GM23248 (cell line): Measurements from ENCODE around the gene COX4I1. TPM values are rescaled to one million over a fixed set of nuclear protein-coding genes. Genes with fewer than 3 reads are reported as not detected.

Experiments used
- DNase-seq: peaks from one replicate; pipeline ENCODE4 v3.0.0-alpha.2; 2015
- H2AFZ ChIP-seq: fragments of 200-600 bp; sonication (generic); 2 replicates; pipeline ENCODE4 v1.6.1; 2016; ENCODE audit warnings: antibody characterized with exemption
- H3F3A ChIP-seq: fragments of 200-600 bp; sonication (generic); 2 replicates; pipeline ENCODE4 v1.6.1; 2016; ENCODE audit warnings: mild to moderate bottlenecking, antibody characterized with exemption, mixed run types; ENCODE audit not compliant: insufficient read depth
- H3K27ac ChIP-seq: fragments of 200-600 bp; sonication (generic); 2 replicates; pipeline ENCODE4 v1.5.1; 2016; ENCODE audit warnings: mild to moderate bottlenecking
- H3K27me3 ChIP-seq: fragments of 200-600 bp; sonication (generic); replicated peaks from 2 replicates; pipeline ENCODE4 v1.6.1; 2016; ENCODE audit warnings: mild to moderate bottlenecking; ENCODE audit not compliant: insufficient read depth
- H3K36me3 ChIP-seq: fragments of 200-600 bp; sonication (generic); 2 replicates; pipeline ENCODE4 v1.6.1; 2016; ENCODE audit warnings: low read depth, mild to moderate bottlenecking
- H3K4me1 ChIP-seq: fragments of 200-600 bp; sonication (generic); 2 replicates; pipeline ENCODE4 v1.6.1; 2016; ENCODE audit warnings: mild to moderate bottlenecking; ENCODE audit not compliant: insufficient read depth
- H3K4me2 ChIP-seq: fragments of 200-600 bp; sonication (generic); one replicate; pipeline ENCODE4 v1.6.1; 2016; ENCODE audit warnings: mild to moderate bottlenecking; ENCODE audit not compliant: unreplicated experiment
- H3K4me3 ChIP-seq: fragments of 200-600 bp; sonication (generic); 2 replicates; pipeline ENCODE4 v1.5.1; 2016; ENCODE audit warnings: mild to moderate bottlenecking
- H3K79me2 ChIP-seq: fragments of 200-600 bp; sonication (generic); 2 replicates; pipeline ENCODE4 v1.6.1; 2016; ENCODE audit warnings: mild to moderate bottlenecking; ENCODE audit not compliant: insufficient read depth
- H3K9ac ChIP-seq: fragments of 200-600 bp; sonication (generic); 2 replicates; pipeline ENCODE4 v1.6.1; 2016; ENCODE audit warnings: mild to moderate bottlenecking
- H3K9me2 ChIP-seq: fragments of 200-600 bp; sonication (generic); 2 replicates; pipeline ENCODE4 v1.6.1; 2016; ENCODE audit warnings: mixed run types, mild to moderate bottlenecking, moderate library complexity; ENCODE audit not compliant: insufficient read depth
- H3K9me3 ChIP-seq: fragments of 200-600 bp; sonication (generic); one replicate; pipeline ENCODE4 v1.6.1; 2017; ENCODE audit warnings: low read depth
- H4K20me1 ChIP-seq: fragments of 200-600 bp; sonication (generic); 2 replicates; pipeline ENCODE4 v1.6.0; 2016; ENCODE audit not compliant: insufficient read depth
- EZH2 ChIP-seq: fragments of 200-600 bp; sonication (generic); IDR thresholded peaks from 2 replicates; pipeline ENCODE4 v1.6.1; 2018; ENCODE audit warnings: antibody characterized with exemption, mild to moderate bottlenecking; ENCODE audit not compliant: insufficient read depth, poor library complexity, severe bottlenecking
- EZH2phosphoT487 ChIP-seq: fragments of 200-600 bp; sonication (generic); IDR thresholded peaks from 2 replicates; pipeline ENCODE4 v1.6.1; 2018; ENCODE audit warnings: antibody characterized with exemption, moderate library complexity, mild to moderate bottlenecking, low read depth; ENCODE audit not compliant: insufficient read depth
- WGBS, 2 experiments: methylation state at CpG; one replicate each; pipeline ENCODE4 v1.1.6; 2015 to 2017; ENCODE audit warnings: low lambda C conversion rate in 2 of 2, low coverage in 1 of 2; ENCODE audit errors: missing lambda C conversion rate in 2 of 2; 5-methylcytosine and 5-hydroxymethylcytosine counted together
- in situ Hi-C: fragments of 300-500 bp; cut with MboI; formaldehyde crosslinking; loops from 2 replicates; pipeline ENCODE4 v1.15.0; 2020
- polyA plus RNA-seq: library from polyadenylated mRNA; unstranded; fragments of >200 nt; fragmentation: Nextera tagmentation; extraction: Ambion mirVana; gene quantifications from 2 replicates; pipeline ENCODE4 v1.2.1, GENCODE V29; 2016
- total RNA-seq: library from RNA; depleted of rRNA; stranded (reverse); fragments of >200 nt; shearing (Covaris generic); gene quantifications from 2 replicates; pipeline ENCODE4 v1.2.3, GENCODE V29; 2014

Gene COX4I1
- total and polyA plus RNA-seq, 2 experiments from 2014 or later, result 390 to 566 TPM

DNA sequence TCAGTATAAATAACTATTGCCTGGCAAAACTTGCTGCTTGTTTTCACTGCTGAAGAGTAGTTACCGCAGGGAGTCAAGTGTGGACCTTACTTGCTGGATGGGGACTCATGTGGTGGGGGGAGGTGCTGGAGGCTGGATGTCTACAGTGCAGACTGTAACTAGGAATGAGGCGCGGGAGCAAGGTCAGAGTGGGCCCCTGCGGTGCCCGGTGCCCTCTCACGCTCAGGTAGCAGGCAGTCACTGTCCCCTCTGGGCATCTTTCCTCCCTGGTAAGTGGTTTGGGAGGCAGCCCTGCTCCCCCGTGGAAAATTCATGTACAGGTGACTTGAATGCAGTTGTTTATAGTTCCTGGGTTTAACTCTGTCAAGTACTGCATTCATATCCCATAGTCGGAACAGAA, 4.8 kb upstream of the COX4I1 start:
- Histone ChIP-seq H3K27me3 (no peaks in the 10 kb centered on the region), H3K9ac (no peak overlapping the region), H3K4me3 (no peak overlapping the region), H2AFZ (no peak overlapping the region), H3K79me2 (peaks cover 100% of the 10 kb centered on the region), H3K4me2 (no peak overlapping the region), H3K36me3 (peaks cover 4% of the 10 kb centered on the region; the same call in 1 of the 2 replicates), H4K20me1 (no peaks in the 10 kb centered on the region), H3K4me1 (peaks cover 8% of the 10 kb centered on the region; the same call in 1 of the 2 replicates), H3K9me2 (no peaks in the 10 kb centered on the region), H3K27ac (no peak overlapping the region), H3F3A (no peaks in the 10 kb centered on the region), H3K9me3 (no peaks in the 10 kb centered on the region)
- 90% methylated on average over 8 of the region's 8 CpGs for WGBS, 2 experiments
- no peak for DNase-seq
- TF ChIP-seq EZH2phosphoT487 (no peak), EZH2 (no peak)
- in situ Hi-C loops, result no loop called here

DNA sequence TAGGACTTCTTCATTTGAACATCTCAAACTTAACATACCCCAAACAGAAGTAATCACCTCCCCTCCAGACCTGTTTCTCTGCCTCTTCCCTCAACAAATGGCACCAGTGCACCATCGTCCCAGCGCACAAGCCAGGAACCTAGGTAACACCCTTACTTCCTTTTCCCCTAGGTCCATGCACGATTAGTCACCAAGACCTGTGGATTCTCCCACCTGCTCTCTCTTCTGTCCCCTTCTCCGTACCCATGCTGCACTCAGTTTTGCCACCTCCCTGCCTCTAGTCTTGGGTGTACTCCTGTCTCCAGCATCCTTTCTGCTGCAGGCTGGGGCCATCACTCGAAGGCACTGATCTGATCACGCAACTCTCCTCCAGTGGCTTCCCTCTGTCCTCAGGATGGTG, 3.3 kb upstream of the COX4I1 start:
- WGBS, 2 experiments, result 92 to 95% methylated on average over 6 of the region's 6 CpGs
- Histone ChIP-seq H3K79me2 (peaks cover 100% of the 10 kb centered on the region), H3K27me3 (no peaks in the 10 kb centered on the region), H3K36me3 (peaks cover under 1% of the 10 kb centered on the region; the same call in 1 of the 2 replicates), H3K4me2 (no peak overlapping the region), H3F3A (no peaks in the 10 kb centered on the region), H3K27ac (no peak overlapping the region), H3K4me3 (no peak overlapping the region), H3K9ac (no peak overlapping the region), H3K4me1 (peaks cover 13% of the 10 kb centered on the region), H3K9me3 (no peaks in the 10 kb centered on the region), H2AFZ (no peak overlapping the region), H3K9me2 (no peaks in the 10 kb centered on the region), H4K20me1 (no peaks in the 10 kb centered on the region)
- no peak for TF ChIP-seq EZH2
- TF ChIP-seq EZH2phosphoT487, result no peak
- in situ Hi-C loops, result no loop called here
- no peak for DNase-seq

GRCh38 chr16:85796599-85796998, 2.9 kb upstream of the COX4I1 start:
- Histone ChIP-seq H3K79me2 (peaks cover 100% of the 10 kb centered on the region), H3K27ac (no peak overlapping the region), H3K9me2 (no peaks in the 10 kb centered on the region), H3K9me3 (no peaks in the 10 kb centered on the region), H3K9ac (no peak overlapping the region), H3K4me3 (no peak overlapping the region), H3K4me2 (no peak overlapping the region), H3K4me1 (peaks cover 13% of the 10 kb centered on the region), H3F3A (no peaks in the 10 kb centered on the region), H2AFZ (no peak overlapping the region), H3K27me3 (no peaks in the 10 kb centered on the region), H3K36me3 (peaks cover 5% of the 10 kb centered on the region), H4K20me1 (no peaks in the 10 kb centered on the region)
- 94 to 95% methylated on average over 7 of the region's 7 CpGs for WGBS, 2 experiments
- DNase-seq, result no peak
- TF ChIP-seq EZH2phosphoT487 (no peak), EZH2 (no peak)
- in situ Hi-C loops, result no loop called here

- Histone ChIP-seq H3K4me1 (peaks cover 13% of the 10 kb centered on the region), H3K9me2 (no peaks in the 10 kb centered on the region), H3K27ac (peak overlapping the region; percentile 73; the same call in 1 of the 2 replicates), H3K79me2 (peaks cover 97% of the 10 kb centered on the region), H3K4me2 (peak overlapping the region; percentile 93), H3K9me3 (no peaks in the 10 kb centered on the region), H4K20me1 (no peaks in the 10 kb centered on the region; the same call in 1 of the 2 replicates), H2AFZ (peak overlapping the region; percentile 83), H3K27me3 (no peaks in the 10 kb centered on the region), H3F3A (no peaks in the 10 kb centered on the region), H3K4me3 (peak overlapping the region; percentile 80), H3K36me3 (peaks cover 21% of the 10 kb centered on the region), H3K9ac (peak overlapping the region; percentile 93)
- no peak for DNase-seq
- in situ Hi-C loops, result no loop called here
- 11 to 12% methylated on average over 17 of the region's 17 CpGs for WGBS, 2 experiments
- TF ChIP-seq EZH2phosphoT487 (no peak), EZH2 (no peak)
Measured at GRCh38 chr16:85798283-85798776, 1.2 kb upstream of the COX4I1 start.
